ENCODE measurements around the gene WDR59.
"Not testable (repeated sequence)": the region's sequence is repeated elsewhere in the genome, so short reads cannot be mapped to it uniquely, and the experiment has no call there.

WDR59 gene

GRCh38 chr16:74984529-74985296, at the start of gene WDR59:
Gene WDR59 (minus strand): TSS chr16:74985123. CDS start chr16:74985017, 106 bp downstream.
- in situ Hi-C loops (cut with HindIII; ENCODE audit: low pct_ligation_motif_present, low pct_unique_long_range_greater_than_20kb, low sequenced_read_pairs) = no loop called here
- peak; percentile 100 for DNase-seq

GRCh38 chr16:75032655-75033054, 47.7 kb upstream of the WDR59 start:
- in situ Hi-C loops (cut with HindIII; ENCODE audit: low pct_ligation_motif_present, low pct_unique_long_range_greater_than_20kb, low sequenced_read_pairs) = no loop called here
- no peak for DNase-seq

GRCh38 chr16:75029854-75030253, 44.9 kb upstream of the WDR59 start:
- no peak for DNase-seq
- in situ Hi-C loops (cut with HindIII; ENCODE audit: low pct_ligation_motif_present, low pct_unique_long_range_greater_than_20kb, low sequenced_read_pairs) = no loop called here

GRCh38 chr16:75028544-75029135, 43.7 kb upstream of the WDR59 start:
- DNase-seq = no peak
- in situ Hi-C loops (cut with HindIII; ENCODE audit: low pct_ligation_motif_present, low pct_unique_long_range_greater_than_20kb, low sequenced_read_pairs) = no loop called here

GRCh38 chr16:75027520-75028300, 42.8 kb upstream of the WDR59 start:
- in situ Hi-C loops (cut with HindIII; ENCODE audit: low pct_ligation_motif_present, low pct_unique_long_range_greater_than_20kb, low sequenced_read_pairs) = no loop called here
- DNase-seq = no peak

GRCh38 chr16:75026892-75027391, 42.0 kb upstream of the WDR59 start:
- in situ Hi-C loops (cut with HindIII; ENCODE audit: low pct_ligation_motif_present, low pct_unique_long_range_greater_than_20kb, low sequenced_read_pairs) = no loop called here
- DNase-seq = no peak

GRCh38 chr16:75026239-75026891, 41.4 kb upstream of the WDR59 start:
- DNase-seq; in situ Hi-C loops (cut with HindIII; ENCODE audit: low pct_ligation_motif_present, low pct_unique_long_range_greater_than_20kb, low sequenced_read_pairs): not testable (repeated sequence)

GRCh38 chr16:75025761-75026160, 40.8 kb upstream of the WDR59 start:
- in situ Hi-C loops (cut with HindIII; ENCODE audit: low pct_ligation_motif_present, low pct_unique_long_range_greater_than_20kb, low sequenced_read_pairs) = no loop called here
- DNase-seq = no peak

GRCh38 chr16:75024594-75024993, 39.7 kb upstream of the WDR59 start:
- in situ Hi-C loops (cut with HindIII; ENCODE audit: low pct_ligation_motif_present, low pct_unique_long_range_greater_than_20kb, low sequenced_read_pairs) = no loop called here
- no peak for DNase-seq

GRCh38 chr16:75024182-75024581, 39.3 kb upstream of the WDR59 start:
- in situ Hi-C loops (cut with HindIII; ENCODE audit: low pct_ligation_motif_present, low pct_unique_long_range_greater_than_20kb, low sequenced_read_pairs) = no loop called here
- DNase-seq = no peak

- in situ Hi-C loops (cut with HindIII; ENCODE audit: low pct_ligation_motif_present, low pct_unique_long_range_greater_than_20kb, low sequenced_read_pairs) = no loop called here
- DNase-seq = no peak
Measured at GRCh38 chr16:75023009-75023408, 38.1 kb upstream of the WDR59 start.

- DNase-seq = no peak
- in situ Hi-C loops (cut with HindIII; ENCODE audit: low pct_ligation_motif_present, low pct_unique_long_range_greater_than_20kb, low sequenced_read_pairs) = no loop called here
Measured at GRCh38 chr16:75022567-75022966, 37.6 kb upstream of the WDR59 start.

- in situ Hi-C loops (cut with HindIII; ENCODE audit: low pct_ligation_motif_present, low pct_unique_long_range_greater_than_20kb, low sequenced_read_pairs) = no loop called here
- no peak for DNase-seq
Measured at GRCh38 chr16:75021410-75021809, 36.5 kb upstream of the WDR59 start.

GRCh38 chr16:75019586-75019985, 34.7 kb upstream of the WDR59 start:
- in situ Hi-C loops (cut with HindIII; ENCODE audit: low pct_ligation_motif_present, low pct_unique_long_range_greater_than_20kb, low sequenced_read_pairs) = no loop called here
- no peak for DNase-seq

- no peak for DNase-seq
- in situ Hi-C loops (cut with HindIII; ENCODE audit: low pct_ligation_motif_present, low pct_unique_long_range_greater_than_20kb, low sequenced_read_pairs) = no loop called here
Measured at GRCh38 chr16:75019007-75019406, 34.1 kb upstream of the WDR59 start.

GRCh38 chr16:75017670-75018525, 33.0 kb upstream of the WDR59 start:
- in situ Hi-C loops (cut with HindIII; ENCODE audit: low pct_ligation_motif_present, low pct_unique_long_range_greater_than_20kb, low sequenced_read_pairs) = no loop called here
- DNase-seq = no peak

GRCh38 chr16:75016451-75017081, 31.6 kb upstream of the WDR59 start:
- in situ Hi-C loops (cut with HindIII; ENCODE audit: low pct_ligation_motif_present, low pct_unique_long_range_greater_than_20kb, low sequenced_read_pairs); DNase-seq: not testable (repeated sequence)

- no peak for DNase-seq
- in situ Hi-C loops (cut with HindIII; ENCODE audit: low pct_ligation_motif_present, low pct_unique_long_range_greater_than_20kb, low sequenced_read_pairs) = no loop called here
Measured at GRCh38 chr16:75014318-75014717, 29.4 kb upstream of the WDR59 start.

Measured in ACHN (cell line).